Measurements from ENCODE around the gene RELCH.

The RELCH gene

DNA sequence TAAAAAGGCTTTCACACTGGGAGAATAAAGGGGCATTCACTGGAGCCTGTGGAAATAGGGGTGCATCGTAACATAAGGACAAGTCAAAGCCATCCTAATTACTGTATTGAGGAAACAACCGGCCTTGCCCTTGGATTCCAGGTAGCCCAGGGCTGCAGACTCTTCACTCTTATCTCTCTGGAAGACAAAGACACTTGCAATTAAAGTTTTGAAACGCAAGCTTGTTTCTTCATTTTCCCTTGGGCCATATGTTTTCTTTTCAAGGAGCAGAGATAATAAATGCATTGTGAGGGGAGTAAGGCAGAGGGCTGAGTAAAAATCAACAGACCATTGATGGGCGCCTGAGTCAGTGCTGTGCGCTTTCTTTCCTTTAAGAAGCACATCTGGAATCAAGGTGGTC is 149.6 kb downstream of the RELCH start:
- no peak for DNase-seq

DNA sequence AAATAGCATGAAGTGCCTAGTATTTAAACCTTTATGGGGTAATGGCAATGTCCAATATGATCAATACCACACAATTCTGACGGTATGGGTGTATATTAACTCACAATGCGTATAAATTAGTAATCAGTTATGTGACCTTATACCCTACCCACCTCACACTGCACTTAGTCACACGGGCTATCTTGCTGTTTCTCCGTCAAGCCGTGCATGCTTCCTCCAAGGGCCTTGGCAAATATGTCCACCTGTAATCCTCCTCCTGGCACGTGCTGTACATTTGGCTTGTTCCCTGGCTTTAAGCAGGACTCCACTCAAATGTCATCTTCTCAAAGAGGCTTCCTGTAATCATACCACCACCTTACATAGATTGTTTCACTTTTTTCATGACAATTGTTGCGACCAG is 150.3 kb downstream of the RELCH start:
- no peak for DNase-seq

DNA sequence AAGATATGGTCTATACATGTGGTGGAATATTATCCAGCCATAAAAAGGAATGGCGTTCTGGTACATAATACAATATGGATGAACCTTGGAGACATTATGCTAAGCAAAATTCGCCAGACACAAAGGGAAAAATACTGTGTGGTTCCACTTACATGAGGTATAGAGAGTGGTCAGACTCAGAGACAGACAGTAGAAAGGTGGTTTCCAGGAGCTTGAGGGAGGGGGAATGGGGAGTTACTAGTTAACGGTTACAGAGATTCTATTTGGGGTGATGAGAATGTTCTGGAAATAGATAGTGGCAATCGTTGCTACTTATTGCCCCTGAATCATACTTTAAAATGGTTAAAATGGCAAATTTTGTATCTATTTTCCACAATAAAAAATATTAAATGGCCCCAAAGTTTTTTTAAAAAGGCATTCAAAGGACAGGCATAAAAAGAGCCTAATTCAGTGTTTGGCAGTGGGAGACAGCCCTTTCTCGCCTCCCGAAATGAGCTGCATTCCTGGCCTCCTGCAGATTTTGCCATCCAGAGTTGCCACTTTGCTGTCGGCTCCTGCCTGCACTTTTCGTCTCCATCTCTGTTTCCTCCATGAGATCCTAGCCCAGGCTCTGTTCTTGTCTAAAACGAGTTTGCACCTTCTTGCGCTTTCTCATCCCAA is 151.5 kb downstream of the RELCH start:
- DNase-seq = no peak

DNA sequence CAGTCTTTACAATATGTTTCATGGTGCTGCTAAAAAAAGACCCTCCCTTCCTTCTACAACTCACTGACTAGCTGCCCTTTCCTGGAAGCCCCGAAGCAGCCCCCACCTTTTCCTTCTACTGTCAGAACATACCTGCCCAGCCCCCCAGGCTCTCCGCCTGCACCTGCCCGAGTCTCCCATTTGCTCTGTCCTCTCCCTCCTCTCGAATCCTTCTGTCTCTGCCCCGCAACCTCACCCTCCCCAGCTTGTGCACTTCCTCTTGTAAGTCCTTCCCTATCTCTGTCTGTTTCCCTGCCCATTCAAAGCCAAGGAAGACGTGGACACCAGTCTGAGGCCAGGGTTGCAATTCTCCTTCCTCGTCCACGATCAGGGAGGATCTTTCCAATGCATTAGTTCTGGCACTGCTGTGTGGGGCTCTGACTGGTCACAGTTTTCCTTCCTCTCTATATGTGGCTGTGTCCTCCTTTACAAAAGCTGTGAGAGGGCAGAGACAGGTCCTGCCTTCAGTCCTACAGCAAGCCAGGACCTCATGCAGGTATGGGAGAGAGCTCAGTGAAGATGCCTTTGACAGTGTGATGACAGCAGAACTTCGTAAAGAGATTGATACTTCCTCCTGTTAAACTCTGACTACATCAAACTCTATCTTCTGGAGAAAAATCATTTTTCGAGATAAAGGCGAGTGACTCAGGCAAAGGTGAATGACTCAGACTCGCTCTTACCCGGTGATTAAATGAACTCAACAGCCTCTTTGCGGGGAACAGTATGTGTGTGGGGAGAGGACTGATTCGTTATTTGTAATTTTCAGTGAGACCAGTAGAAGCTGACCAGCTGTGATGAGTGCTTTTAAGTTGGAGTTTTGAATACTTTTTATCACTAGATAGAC is 152.3 kb downstream of the RELCH start:
- DNase-seq = no peak

- DNase-seq = no peak
Observed at GRCh38 chr18:62340996-62341395, 153.9 kb downstream of the RELCH start.

- DNase-seq = no peak
Observed at GRCh38 chr18:62341473-62341872, 154.4 kb downstream of the RELCH start.

GRCh38 chr18:62342884-62343283 is 155.8 kb downstream of the RELCH start:
- no peak for DNase-seq

DNA sequence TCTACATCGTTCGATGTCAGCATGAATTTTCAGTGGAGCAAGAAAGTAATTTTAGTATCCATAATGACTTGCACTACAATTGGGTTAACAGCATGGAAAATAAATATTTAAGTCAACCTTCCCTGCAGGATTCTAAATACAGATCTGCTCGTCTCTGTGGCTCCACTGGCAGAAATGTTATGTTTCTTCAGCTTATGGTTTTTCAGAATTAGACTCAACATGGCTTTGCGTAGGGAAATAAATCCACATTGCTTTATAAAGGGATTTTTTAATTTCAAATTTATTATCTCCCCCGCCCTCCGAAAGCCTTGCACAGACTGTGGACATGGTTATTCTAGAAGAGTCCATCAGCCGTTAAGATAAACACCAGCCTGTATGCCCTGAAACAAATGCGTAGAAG is 156.3 kb downstream of the RELCH start:
- no peak for DNase-seq

- no peak for DNase-seq
Observed at GRCh38 chr18:62345909-62346308, 158.9 kb downstream of the RELCH start.

GRCh38 chr18:62346333-62347088 is 159.5 kb downstream of the RELCH start:
- DNase-seq = no peak

GRCh38 chr18:62347089-62347506 is 160.0 kb downstream of the RELCH start:
- DNase-seq = no peak

DNA sequence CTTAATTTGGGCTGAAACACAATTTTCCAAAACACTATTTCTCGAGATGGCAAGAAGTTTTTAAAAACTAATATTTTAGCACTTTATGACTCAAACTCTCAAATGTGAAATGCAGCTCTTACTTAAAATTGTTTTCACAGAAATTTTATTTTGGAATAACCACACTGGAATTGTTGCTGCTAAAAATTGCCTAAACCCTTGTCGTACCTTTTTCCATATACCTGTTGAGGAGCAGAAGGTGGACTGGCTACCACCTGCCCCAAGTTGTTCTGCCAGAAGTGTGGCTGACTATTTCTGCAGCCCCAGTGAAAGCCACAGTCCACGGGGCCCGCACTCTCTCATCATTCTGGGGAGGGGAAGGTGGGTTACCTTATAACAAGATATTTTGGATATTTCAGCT is 161.4 kb downstream of the RELCH start:
- DNase-seq = no peak

DNA sequence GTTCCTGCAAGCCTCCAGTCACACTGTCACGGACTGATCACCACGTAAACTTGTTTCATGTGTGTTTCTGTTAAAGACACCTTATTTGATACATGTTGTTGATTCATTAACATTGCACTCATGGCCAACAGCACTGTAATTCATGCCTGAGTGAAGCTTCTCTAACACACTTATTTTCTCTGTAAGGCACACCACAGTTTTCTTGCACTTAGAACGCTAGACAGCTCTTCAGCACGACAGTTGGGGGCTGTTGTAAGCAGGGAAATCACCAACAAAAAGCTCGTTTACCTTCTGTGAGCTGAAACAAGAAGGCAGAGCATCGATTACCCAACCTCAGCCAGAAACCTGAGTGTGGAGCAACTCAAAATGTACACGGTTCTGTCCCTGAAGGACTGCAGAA is 166.1 kb downstream of the RELCH start:
- no peak for DNase-seq

DNA sequence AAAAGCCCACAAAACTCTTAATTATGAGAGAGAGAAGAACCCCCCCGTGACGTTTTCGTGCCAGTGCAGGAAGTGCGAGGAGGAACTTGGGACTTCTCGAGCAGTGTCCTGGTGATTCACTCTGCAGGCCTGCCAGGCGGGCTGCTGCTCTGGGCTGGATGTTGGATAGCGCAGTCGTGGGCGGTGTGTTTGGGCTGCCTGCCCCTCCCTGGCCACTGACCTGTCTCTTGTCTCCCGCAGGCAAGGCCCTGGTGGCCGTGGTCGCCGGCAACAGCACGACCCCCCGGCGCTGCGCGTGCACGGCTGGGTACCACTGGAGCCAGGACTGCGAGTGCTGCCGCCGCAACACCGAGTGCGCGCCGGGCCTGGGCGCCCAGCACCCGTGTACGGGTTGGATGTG is 167.1 kb downstream of the RELCH start:
- no peak for DNase-seq

DNA sequence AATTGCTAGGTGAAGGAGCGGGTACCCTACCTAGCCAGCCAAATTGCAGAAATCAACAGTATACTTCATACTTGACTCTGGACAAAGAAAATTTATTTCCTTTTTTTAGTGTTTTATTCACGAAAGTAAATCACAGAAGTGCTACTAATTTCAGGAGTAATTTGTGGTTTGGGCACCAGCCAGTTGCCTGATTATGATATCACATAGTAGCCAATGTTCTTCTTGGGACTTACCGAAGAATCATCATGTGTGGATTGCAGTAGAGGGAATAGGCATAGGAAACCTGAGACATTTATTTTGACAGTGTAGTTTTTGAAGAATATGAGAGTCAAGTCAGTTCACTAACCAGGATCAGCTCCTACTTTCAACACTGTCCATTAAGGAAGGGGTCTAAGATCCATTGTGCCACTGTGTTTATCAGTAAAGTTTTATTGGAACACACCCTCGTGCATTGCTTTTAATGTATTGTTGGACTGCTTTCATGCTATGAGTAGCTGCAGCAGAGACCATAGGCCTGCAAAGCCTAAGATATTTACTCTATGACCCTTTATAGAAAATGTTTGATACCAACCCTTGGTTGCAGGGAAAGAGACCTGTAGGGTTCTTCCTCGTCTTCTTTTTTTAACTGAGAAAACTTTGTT is 170.1 kb downstream of the RELCH start:
- no peak for DNase-seq

Measured in anterior cingulate cortex (tissue), 58 donors.